ENCODE data around the gene FAM240B. TPM values are rescaled to one million over a fixed set of nuclear protein-coding genes. Genes with fewer than 3 reads are reported as not detected.

Gene FAM240B
- total RNA-seq, 2 experiments from 2014 or later: not detected

DNA sequence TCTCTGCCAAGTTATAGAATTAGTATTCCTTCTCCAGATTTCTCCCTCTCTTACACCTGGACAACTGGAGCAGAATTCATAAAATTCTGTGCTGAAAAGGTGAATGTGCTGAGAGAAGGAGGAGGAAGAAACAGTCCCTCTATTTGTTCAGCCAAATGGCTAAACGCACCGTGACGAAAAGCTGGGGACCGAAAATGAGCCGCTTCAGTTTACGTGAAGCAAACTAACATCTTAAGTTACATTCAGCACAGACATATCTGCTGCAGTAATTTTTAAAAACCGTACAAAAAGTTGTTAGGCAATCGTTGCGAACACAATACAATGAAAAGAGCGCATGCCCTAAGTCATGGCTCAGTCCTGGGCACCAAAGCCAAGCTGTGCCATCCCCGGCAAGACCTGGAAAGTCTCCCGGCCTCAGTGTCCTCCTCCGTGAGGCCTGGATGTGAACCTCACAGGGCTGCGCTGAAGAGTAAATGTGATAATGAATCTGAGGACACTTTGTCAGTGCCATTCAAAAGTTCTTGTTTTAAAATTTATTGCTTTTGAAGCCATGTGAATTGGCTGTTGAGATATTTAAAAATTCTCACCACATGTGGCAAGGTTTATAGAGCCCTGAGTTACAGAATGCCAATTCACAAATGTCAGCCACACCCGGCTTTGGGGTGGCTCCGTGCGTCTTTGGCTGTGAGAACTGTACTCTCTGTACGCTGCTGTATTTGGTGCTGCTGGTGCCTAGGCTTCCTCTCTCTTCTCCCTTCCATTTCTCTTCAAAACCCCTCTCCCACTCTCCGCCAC is 46.3 kb downstream of the FAM240B start:
- DNase-seq (no peak), ATAC-seq (ENCODE audit: poor library complexity) (no peak)
- Mint-ChIP-seq H3K36me3 (ENCODE audit: low read depth) (no peaks in the 10 kb centered on the region), H3K4me3 (no peak overlapping the region), H3K27ac (no peak overlapping the region), H3K4me1 (ENCODE audit: low read depth) (no peaks in the 10 kb centered on the region), H3K27me3 (peaks cover 14% of the 10 kb centered on the region), H3K9me3 (no peaks in the 10 kb centered on the region)
- ChIA-PET CTCF (no interaction called here), POLR2A (no interaction called here)
- Histone ChIP-seq H3K27ac (ENCODE audit: low read depth in 1 of 2, low read length in 2 of 2) (no peak overlapping the region), H3K4me1 (ENCODE audit: insufficient read depth, low read length) (no peaks in the 10 kb centered on the region), H3K4me3 (ENCODE audit: low read length) (no peak overlapping the region), H3K27me3 (ENCODE audit: control insufficient read depth in 1 of 2, insufficient read depth in 2 of 2, low read length in 2 of 2) (no peaks in the 10 kb centered on the region), H3K36me3 (ENCODE audit: insufficient read depth, low read length) (no peaks in the 10 kb centered on the region), H3K9me3 (ENCODE audit: control insufficient read depth in 1 of 2, insufficient read depth in 1 of 2, low read length in 2 of 2) (no peaks in the 10 kb centered on the region)
- TF ChIP-seq, protein P1, sequence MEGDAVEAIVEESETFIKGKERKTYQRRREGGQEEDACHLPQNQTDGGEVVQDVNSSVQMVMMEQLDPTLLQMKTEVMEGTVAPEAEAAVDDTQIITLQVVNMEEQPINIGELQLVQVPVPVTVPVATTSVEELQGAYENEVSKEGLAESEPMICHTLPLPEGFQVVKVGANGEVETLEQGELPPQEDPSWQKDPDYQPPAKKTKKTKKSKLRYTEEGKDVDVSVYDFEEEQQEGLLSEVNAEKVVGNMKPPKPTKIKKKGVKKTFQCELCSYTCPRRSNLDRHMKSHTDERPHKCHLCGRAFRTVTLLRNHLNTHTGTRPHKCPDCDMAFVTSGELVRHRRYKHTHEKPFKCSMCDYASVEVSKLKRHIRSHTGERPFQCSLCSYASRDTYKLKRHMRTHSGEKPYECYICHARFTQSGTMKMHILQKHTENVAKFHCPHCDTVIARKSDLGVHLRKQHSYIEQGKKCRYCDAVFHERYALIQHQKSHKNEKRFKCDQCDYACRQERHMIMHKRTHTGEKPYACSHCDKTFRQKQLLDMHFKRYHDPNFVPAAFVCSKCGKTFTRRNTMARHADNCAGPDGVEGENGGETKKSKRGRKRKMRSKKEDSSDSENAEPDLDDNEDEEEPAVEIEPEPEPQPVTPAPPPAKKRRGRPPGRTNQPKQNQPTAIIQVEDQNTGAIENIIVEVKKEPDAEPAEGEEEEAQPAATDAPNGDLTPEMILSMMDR (IDR thresholded peaks at IDR 0.05): no peak
- intact Hi-C loops (cut with DNase I, micrococcal nuclease): no loop called here

DNA sequence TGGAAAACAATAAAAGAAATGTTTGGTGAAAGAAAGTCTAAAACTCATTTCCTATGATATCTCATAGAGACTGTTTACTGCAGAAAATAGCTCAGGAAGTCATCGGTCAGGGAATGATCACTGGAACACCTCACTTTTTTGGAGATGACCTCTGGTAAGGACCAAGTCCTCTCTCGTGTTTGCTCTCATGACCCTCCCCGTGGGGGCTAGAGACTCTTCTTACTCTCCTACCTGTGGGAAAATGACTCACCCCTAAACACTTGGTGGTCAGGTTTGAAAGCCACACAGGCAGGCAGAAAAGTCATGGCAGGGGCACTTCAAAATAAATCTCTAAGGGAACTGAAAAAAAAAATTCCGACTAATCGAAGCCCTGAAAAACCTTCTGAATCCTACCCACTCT is 48.2 kb downstream of the FAM240B start:
- ATAC-seq (ENCODE audit: poor library complexity): no peak
- Histone ChIP-seq H3K4me3 (ENCODE audit: low read length) (no peak overlapping the region), H3K9me3 (ENCODE audit: control insufficient read depth in 1 of 2, insufficient read depth in 1 of 2, low read length in 2 of 2) (no peaks in the 10 kb centered on the region), H3K27ac (ENCODE audit: low read depth in 1 of 2, low read length in 2 of 2) (no peak overlapping the region), H3K36me3 (ENCODE audit: insufficient read depth, low read length) (no peaks in the 10 kb centered on the region), H3K4me1 (ENCODE audit: insufficient read depth, low read length) (no peaks in the 10 kb centered on the region), H3K27me3 (ENCODE audit: control insufficient read depth in 1 of 2, insufficient read depth in 2 of 2, low read length in 2 of 2) (no peaks in the 10 kb centered on the region)
- TF ChIP-seq, protein P1 (IDR thresholded peaks at IDR 0.05): no peak
- Mint-ChIP-seq H3K27ac (no peak overlapping the region), H3K36me3 (ENCODE audit: low read depth) (no peaks in the 10 kb centered on the region), H3K9me3 (no peaks in the 10 kb centered on the region), H3K4me3 (no peak overlapping the region), H3K27me3 (peaks cover 4% of the 10 kb centered on the region), H3K4me1 (ENCODE audit: low read depth) (no peaks in the 10 kb centered on the region)
- ChIA-PET CTCF (no interaction called here), POLR2A (no interaction called here)
- DNase-seq: no peak
- intact Hi-C loops (cut with DNase I, micrococcal nuclease): no loop called here

DNA sequence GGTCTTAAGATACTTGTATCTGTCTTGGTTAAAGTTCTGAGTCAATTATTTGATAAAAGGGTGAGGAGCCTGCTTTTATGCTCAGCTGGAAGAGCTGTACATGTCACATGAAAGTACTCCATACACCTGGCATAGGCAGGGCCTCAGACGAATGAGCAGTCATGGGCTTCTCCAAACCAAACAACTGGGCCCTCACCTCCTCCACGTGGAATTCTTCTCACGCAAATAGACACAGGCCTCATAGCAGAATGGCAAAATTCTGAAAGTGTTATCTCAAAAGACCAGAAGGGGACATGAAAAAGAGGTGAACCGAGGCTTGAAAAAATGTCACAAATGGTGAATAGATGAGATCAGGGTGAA is 48.6 kb downstream of the FAM240B start:
- Histone ChIP-seq H3K4me1 (ENCODE audit: insufficient read depth, low read length) (no peaks in the 10 kb centered on the region), H3K27me3 (ENCODE audit: control insufficient read depth in 1 of 2, insufficient read depth in 2 of 2, low read length in 2 of 2) (no peaks in the 10 kb centered on the region), H3K36me3 (ENCODE audit: insufficient read depth, low read length) (no peaks in the 10 kb centered on the region), H3K9me3 (ENCODE audit: control insufficient read depth in 1 of 2, insufficient read depth in 1 of 2, low read length in 2 of 2) (no peaks in the 10 kb centered on the region), H3K27ac (ENCODE audit: low read depth in 1 of 2, low read length in 2 of 2) (no peak overlapping the region), H3K4me3 (ENCODE audit: low read length) (no peak overlapping the region)
- peaks cover 4% of the 10 kb centered on the region for H3K27me3 Mint-ChIP-seq
- H3K9me3 Mint-ChIP-seq: no peaks in the 10 kb centered on the region
- ChIA-PET CTCF (no interaction called here), POLR2A (no interaction called here)
- H3K4me3 Mint-ChIP-seq: no peak overlapping the region
- no peak for DNase-seq
- H3K4me1 Mint-ChIP-seq (ENCODE audit: low read depth): no peaks in the 10 kb centered on the region
- no peak for ATAC-seq (ENCODE audit: poor library complexity)
- no peak overlapping the region for H3K27ac Mint-ChIP-seq
- TF ChIP-seq, protein P1 (IDR thresholded peaks at IDR 0.05): no peak
- H3K36me3 Mint-ChIP-seq (ENCODE audit: low read depth): no peaks in the 10 kb centered on the region
- intact Hi-C loops (cut with DNase I, micrococcal nuclease): no loop called here

Measured in CD4-positive, alpha-beta T cell (primary cell).